Endothelial cell of umbilical vein (primary cell): ENCODE measurements around the gene LARP1B. TPM values are rescaled to one million over a fixed set of nuclear protein-coding genes. Genes with fewer than 3 reads are reported as not detected.
A peak's percentile ranks its signal among the peaks of the same experiment; 100 is the strongest.

Experiments
- BruUV-seq: library from RNA; stranded (reverse); fragments of 400-500 nt; replicated peaks from 2 replicates; lab custom pipeline; 2021; lab: Mats Ljungman, UMichigan
- CTCF ChIA-PET: fragments of 300-600, 350-600 bp; sonication (Branson Sonifier 250); formaldehyde crosslinking; loops from one replicate; lab custom pipeline; 2021; ENCODE audit warnings: antibody characterized with exemption, inconsistent platforms; lab: Charles Lee
- POLR2A ChIA-PET: fragments of 300-600, 350-600 bp; sonication (Branson Sonifier 250); formaldehyde crosslinking; loops from one replicate; lab custom pipeline; 2021; ENCODE audit warnings: antibody characterized with exemption, inconsistent platforms; lab: Charles Lee
- DNase-seq: peaks from one replicate; pipeline ENCODE4 v3.0.0-alpha.2; 2011; ENCODE audit warnings: low read depth, low spot score
- FAIRE-seq: peaks from 2 replicates; lab custom pipeline; 2011; peaks lifted over from hg19 to GRCh38; lab: Jason Lieb, UNC
- H2AFZ ChIP-seq: 2 replicates; pipeline ENCODE4 v1.6.0; 2012; ENCODE audit warnings: low read depth, low read length, control low read depth, inconsistent platforms
- H3K27ac ChIP-seq: 2 replicates; pipeline ENCODE4 v1.5.1; 2011; ENCODE audit warnings: low read depth, mild to moderate bottlenecking, control low read depth, low read length, moderate library complexity; ENCODE audit not compliant: insufficient read depth
- H3K27me3 ChIP-seq, 2 experiments: 2 replicates each; pipeline versions ENCODE4 v1.6.0 to v1.6.1; 2011; ENCODE audit warnings: low read length in 2 of 2, mixed read lengths in 1 of 2; ENCODE audit not compliant: control insufficient read depth in 2 of 2, insufficient read depth in 2 of 2
- H3K36me3 ChIP-seq, 2 experiments: 2 replicates in 1 of 2; 3 replicates in 1 of 2; pipeline ENCODE4 v1.5.1; 2011; ENCODE audit warnings: low read length in 2 of 2, mild to moderate bottlenecking in 1 of 2, moderate library complexity in 1 of 2; ENCODE audit not compliant: control insufficient read depth in 2 of 2, insufficient read depth in 2 of 2; ENCODE audit errors: extremely low read depth in 1 of 2
- H3K4me1 ChIP-seq: 3 replicates; pipeline ENCODE4 v1.5.1; 2011; ENCODE audit warnings: mild to moderate bottlenecking, low read length; ENCODE audit not compliant: control insufficient read depth, insufficient read depth; ENCODE audit errors: extremely low read depth
- H3K4me2 ChIP-seq: 2 replicates; pipeline ENCODE4 v1.6.1; 2011; ENCODE audit warnings: low read length, control low read depth, mixed read lengths; ENCODE audit not compliant: insufficient read depth
- H3K4me3 ChIP-seq, 3 experiments: fragments of 200-600 bp in 1 of 3; sonication (generic), shearing (Covaris generic) in 1 of 3; replicated peaks in 1 of 3; 2 replicates each; pipeline ENCODE4 v1.5.1; 2011 to 2016; ENCODE audit warnings: control low read depth in 3 of 3, low read length in 3 of 3, mild to moderate bottlenecking in 2 of 3, inconsistent platforms in 1 of 3, low read depth in 1 of 3, moderate library complexity in 1 of 3; ENCODE audit not compliant: insufficient read depth in 1 of 3
- H3K79me2 ChIP-seq: 2 replicates; pipeline ENCODE4 v1.6.0; 2012; ENCODE audit warnings: low read length, inconsistent platforms; ENCODE audit not compliant: control insufficient read depth, insufficient read depth
- H3K9ac ChIP-seq: replicated peaks from 2 replicates; pipeline ENCODE3; 2011; ENCODE audit warnings: low read length, control low read depth; ENCODE audit not compliant: insufficient read depth; ENCODE audit errors: extremely low read depth
- H3K9me1 ChIP-seq: replicated peaks from 3 replicates; pipeline ENCODE4 v1.6.0; 2011; ENCODE audit warnings: mild to moderate bottlenecking, low read length; ENCODE audit not compliant: control insufficient read depth, insufficient read depth; ENCODE audit errors: extremely low read depth
- H3K9me3 ChIP-seq: replicated peaks from 2 replicates; pipeline ENCODE4 v1.5.1; 2012; ENCODE audit warnings: low read length, inconsistent platforms; ENCODE audit not compliant: control insufficient read depth, insufficient read depth
- H4K20me1 ChIP-seq: replicated peaks from 2 replicates; pipeline ENCODE3; 2011; ENCODE audit warnings: mild to moderate bottlenecking, low read length; ENCODE audit not compliant: control insufficient read depth, insufficient read depth; ENCODE audit errors: extremely low read depth
- CTCF ChIP-seq, 2 donors: IDR thresholded peaks; 1 replicate in 1 of 2; 2 replicates in 1 of 2; pipeline ENCODE4 v1.5.1; 2011; ENCODE audit warnings: low read length in 2 of 2, mild to moderate bottlenecking in 2 of 2, moderate library complexity in 2 of 2, control low read depth in 1 of 2, inconsistent platforms in 1 of 2, low read depth in 1 of 2; ENCODE audit not compliant: insufficient read depth in 1 of 2; ENCODE audit errors: extremely low read depth in 1 of 2
- EZH2 ChIP-seq: IDR thresholded peaks from 2 replicates; pipeline ENCODE4 v1.6.1; 2012; ENCODE audit warnings: borderline replicate concordance, low read depth, mild to moderate bottlenecking, moderate library complexity, low read length, inconsistent platforms; ENCODE audit not compliant: severe bottlenecking
- FOS ChIP-seq: IDR thresholded peaks from 2 replicates; pipeline ENCODE4 v1.6.1; 2011; ENCODE audit warnings: mild to moderate bottlenecking, low read length, moderate library complexity, borderline replicate concordance; ENCODE audit not compliant: insufficient read depth
- GATA2 ChIP-seq: IDR thresholded peaks from 2 replicates; pipeline ENCODE4 v1.7.0; 2011; ENCODE audit warnings: low read depth, mild to moderate bottlenecking, moderate library complexity, mixed read lengths, low read length; ENCODE audit not compliant: insufficient read length, insufficient read depth
- JUN ChIP-seq: IDR thresholded peaks from 2 replicates; pipeline ENCODE4 v1.6.1; 2011; ENCODE audit warnings: borderline replicate concordance, low read depth; ENCODE audit not compliant: insufficient read length, insufficient read depth
- MAX ChIP-seq: IDR thresholded peaks from 2 replicates; pipeline ENCODE4 v1.6.1; 2011; ENCODE audit not compliant: insufficient read depth, insufficient read length
- MYC ChIP-seq: IDR thresholded peaks from one replicate; pipeline ENCODE4 v1.6.1; 2011; ENCODE audit warnings: mild to moderate bottlenecking, low read depth, low read length
- POLR2A ChIP-seq: IDR thresholded peaks from 2 replicates; pipeline ENCODE4 v1.6.1; 2012; ENCODE audit warnings: low read depth, mild to moderate bottlenecking, control low read depth, low read length
- POLR2AphosphoS5 ChIP-seq: IDR thresholded peaks from 2 replicates; pipeline ENCODE4 v1.6.1; 2012; ENCODE audit warnings: low read depth, mild to moderate bottlenecking, control low read depth, low read length, moderate library complexity; ENCODE audit not compliant: insufficient read depth
- dilution Hi-C: fragments of 300-500 bp; cut with MboI; formaldehyde crosslinking; loops from one replicate; pipeline ENCODE4 v1.15.0; 2019; ENCODE audit warnings: low sequenced_read_pairs; ENCODE audit not compliant: extremely low pct_ligation_motif_present
- intact Hi-C: fragments of 100-400 bp; cut with micrococcal nuclease; formaldehyde crosslinking; loops from one replicate; pipeline ENCODE4 v1.10.0; 2022
- polyA plus RNA-seq, 4 experiments: library from polyadenylated mRNA; depleted of rRNA in 3 of 4; stranded (reverse) in 3 of 4; unstranded in 1 of 4; fragments of >200 nt; gene quantifications; 2 replicates each; pipeline versions ENCODE4 v1.2.1 to v1.2.3, GENCODE V29; 2011 to 2012; ENCODE audit warnings: missing spikeins in 1 of 4
- total RNA-seq: library from RNA; stranded (reverse); gene quantifications from 2 replicates; pipeline ENCODE4 v1.2.3, GENCODE V29; 2021

LARP1B gene
- total and polyA plus RNA-seq, 2 donors (not counting 3 experiments of a cell fraction or from before 2014, with no cell fraction given), result 7.3 to 28.8 TPM

DNA sequence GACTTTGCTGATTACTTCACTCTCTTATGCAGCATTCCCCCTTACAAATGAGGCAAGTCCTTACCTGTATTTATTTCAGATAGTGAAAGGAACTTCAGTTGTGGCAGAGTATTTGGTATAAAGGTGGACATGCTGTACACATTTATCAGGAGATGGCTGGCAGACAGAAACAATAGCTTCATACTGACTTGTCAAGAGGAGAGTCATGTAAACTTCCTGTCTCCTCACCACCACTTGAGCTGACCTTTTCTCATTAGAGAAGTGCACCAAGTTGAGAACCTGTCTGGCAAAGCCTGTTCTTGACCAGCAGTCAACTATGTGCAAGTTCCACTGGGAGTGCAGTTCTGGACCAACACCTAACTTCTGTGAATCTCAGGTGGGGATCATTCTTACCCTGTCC, 80.8 kb downstream of the LARP1B start:
- no peak overlapping the region for H2AFZ ChIP-seq
- peaks cover 4% of the 10 kb centered on the region for H3K9me3 ChIP-seq
- no peak overlapping the region for H3K4me3 ChIP-seq
- dilution Hi-C loops (no loop called here), intact Hi-C loops (no loop called here)
- TF ChIP-seq CTCF (IDR thresholded peaks at IDR 0.05; ENCODE audit: extremely low read depth in 1 of 2, insufficient read depth in 1 of 2, low read depth in 1 of 2, low read length in 2 of 2) (no peak), MYC (no peak), POLR2A (no peak), GATA2 (no peak), EZH2 (no peak), MAX (no peak), POLR2AphosphoS5 (no peak), FOS (no peak), JUN (no peak)
- POLR2A ChIA-PET, result no interaction called here
- CTCF ChIA-PET, result no interaction called here
- H4K20me1 ChIP-seq, result no peaks in the 10 kb centered on the region
- no peaks in the 10 kb centered on the region for H3K79me2 ChIP-seq
- peak; percentile 19 for DNase-seq
- no peaks in the 10 kb centered on the region for H3K9me1 ChIP-seq
- H3K27me3 ChIP-seq, result no peaks in the 10 kb centered on the region
- no peak overlapping the region for H3K4me2 ChIP-seq
- no peak overlapping the region for H3K27ac ChIP-seq
- no peak overlapping the region for H3K9ac ChIP-seq
- H3K36me3 ChIP-seq, result peaks cover 0 to 2% of the 10 kb centered on the region in 2 experiments
- H3K4me1 ChIP-seq, result no peaks in the 10 kb centered on the region
- BruUV-seq, result no TSS peak
- no peak for FAIRE-seq
